Upper lobe of left lung (tissue), 6 donors: ENCODE data around the gene PRKCZ. TPM values are rescaled to one million over a fixed set of nuclear protein-coding genes. Genes with fewer than 3 reads are reported as not detected.

Source experiments
- ATAC-seq, 2 donors: fragments of 200-7000 bp; cut with Tn5 transposase; one replicate each; pipeline ENCODE4 v1.9.1; 2022; ENCODE audit warnings: mild to moderate bottlenecking in 2 of 2, moderate library complexity in 2 of 2; ENCODE audit not compliant: low FRiP score in 2 of 2
- DNase-seq, 2 donors: peaks; one replicate each; pipeline ENCODE4 v3.0.0-alpha.2; 2019 to 2020
- H3K27ac ChIP-seq, 4 donors: fragments of 200-600 bp; sonication (generic); one replicate each; pipeline ENCODE4 v1.5.1; 2016 to 2019
- H3K27me3 ChIP-seq, 4 donors: fragments of 200-600 bp; sonication (generic); one replicate each; pipeline ENCODE4 v1.5.1; 2017 to 2019
- H3K36me3 ChIP-seq, 4 donors: fragments of 200-600 bp; sonication (generic); one replicate each; pipeline ENCODE4 v1.5.1; 2016 to 2019
- H3K4me1 ChIP-seq, 4 donors: fragments of 200-600 bp; sonication (generic); one replicate each; pipeline ENCODE4 v1.5.1; 2018 to 2019
- H3K4me3 ChIP-seq, 4 donors: fragments of 200-600 bp; sonication (generic); one replicate each; pipeline ENCODE4 v1.5.1; 2017 to 2019; ENCODE audit warnings: mild to moderate bottlenecking in 2 of 4, moderate library complexity in 1 of 4
- H3K9me3 ChIP-seq, 4 donors: fragments of 200-600 bp; sonication (generic); one replicate each; pipeline ENCODE4 v1.5.1; 2018 to 2019
- EP300 ChIP-seq, 4 donors: sonication (generic); formaldehyde crosslinking; IDR thresholded peaks; one replicate each; pipeline ENCODE4 v1.5.1; 2017; ENCODE audit warnings: antibody characterized with exemption in 4 of 4, control low read depth in 2 of 4
- POLR2A ChIP-seq, 4 donors: fragments of 450-650 bp; IDR thresholded peaks; one replicate each; pipeline ENCODE4 v1.5.1; 2016 to 2017; ENCODE audit warnings: antibody characterized with exemption in 4 of 4, mild to moderate bottlenecking in 2 of 4
- POLR2AphosphoS5 ChIP-seq, 2 donors: sonication (generic); formaldehyde crosslinking; IDR thresholded peaks; one replicate each; pipeline ENCODE4 v1.5.1; 2017; ENCODE audit warnings: antibody characterized with exemption in 2 of 2
- WGBS, 2 donors: methylation state at CpG; one replicate each; pipeline ENCODE4 v1.1.5; 2017 to 2018; 5-methylcytosine and 5-hydroxymethylcytosine counted together
- total RNA-seq, 6 donors: library from RNA; depleted of rRNA in 4 of 6; stranded (reverse); fragments of >200 nt in 4 of 6; gene quantifications; one replicate each; pipeline versions ENCODE4 v1.1.0 to v1.2.1, GENCODE V29; 2016 to 2021
- TF ChIP-seq, protein P1 (sequence below), 6 experiments: fragments of 450-650 bp in 4 of 6; fragments of 200-600 bp in 2 of 6; sonication (generic) in 2 of 6; IDR thresholded peaks; one replicate each; pipeline ENCODE4 v1.5.1; 2016 to 2019; ENCODE audit warnings: antibody characterized with exemption in 6 of 6
- donor health status: DM: no; HTN: no; CAD: no; lungs with moderate emphysema.
- donor health status: DM: no; HTN: yes; CAD: no; lungs with severe emphysema.

PRKCZ gene
- total RNA-seq, 6 donors from 2014 or later = 107 to 169 (median 138) TPM

- DNase-seq (peak in 1 of 2 donors; percentile 86), ATAC-seq (no peak)
- Histone ChIP-seq H3K27me3 (no peaks in the 10 kb centered on the region), H3K27ac (peak overlapping the region; percentile 85 to 96 (median 94)), H3K9me3 (no peaks in the 10 kb centered on the region), H3K4me1 (peaks cover 46 to 68% (median 59%) of the 10 kb centered on the region in 4 donors), H3K4me3 (peak overlapping the region; percentile 2 to 79 (median 77)), H3K36me3 (no peaks in the 10 kb centered on the region)
- WGBS, 2 donors = 47 to 56% methylated on average over 18 to 25 of the region's 44 CpGs
- TF ChIP-seq EP300 (IDR thresholded peaks at IDR 0.05) = no peak
- TF ChIP-seq, protein P1, sequence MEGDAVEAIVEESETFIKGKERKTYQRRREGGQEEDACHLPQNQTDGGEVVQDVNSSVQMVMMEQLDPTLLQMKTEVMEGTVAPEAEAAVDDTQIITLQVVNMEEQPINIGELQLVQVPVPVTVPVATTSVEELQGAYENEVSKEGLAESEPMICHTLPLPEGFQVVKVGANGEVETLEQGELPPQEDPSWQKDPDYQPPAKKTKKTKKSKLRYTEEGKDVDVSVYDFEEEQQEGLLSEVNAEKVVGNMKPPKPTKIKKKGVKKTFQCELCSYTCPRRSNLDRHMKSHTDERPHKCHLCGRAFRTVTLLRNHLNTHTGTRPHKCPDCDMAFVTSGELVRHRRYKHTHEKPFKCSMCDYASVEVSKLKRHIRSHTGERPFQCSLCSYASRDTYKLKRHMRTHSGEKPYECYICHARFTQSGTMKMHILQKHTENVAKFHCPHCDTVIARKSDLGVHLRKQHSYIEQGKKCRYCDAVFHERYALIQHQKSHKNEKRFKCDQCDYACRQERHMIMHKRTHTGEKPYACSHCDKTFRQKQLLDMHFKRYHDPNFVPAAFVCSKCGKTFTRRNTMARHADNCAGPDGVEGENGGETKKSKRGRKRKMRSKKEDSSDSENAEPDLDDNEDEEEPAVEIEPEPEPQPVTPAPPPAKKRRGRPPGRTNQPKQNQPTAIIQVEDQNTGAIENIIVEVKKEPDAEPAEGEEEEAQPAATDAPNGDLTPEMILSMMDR (IDR thresholded peaks at IDR 0.05) = no peak
- TF ChIP-seq POLR2A (IDR thresholded peaks at IDR 0.05) = no peak
- TF ChIP-seq POLR2AphosphoS5 (IDR thresholded peaks at IDR 0.05) = no peak
Observed at GRCh38 chr1:2193514-2194281, 143.5 kb downstream of the PRKCZ start.

DNA sequence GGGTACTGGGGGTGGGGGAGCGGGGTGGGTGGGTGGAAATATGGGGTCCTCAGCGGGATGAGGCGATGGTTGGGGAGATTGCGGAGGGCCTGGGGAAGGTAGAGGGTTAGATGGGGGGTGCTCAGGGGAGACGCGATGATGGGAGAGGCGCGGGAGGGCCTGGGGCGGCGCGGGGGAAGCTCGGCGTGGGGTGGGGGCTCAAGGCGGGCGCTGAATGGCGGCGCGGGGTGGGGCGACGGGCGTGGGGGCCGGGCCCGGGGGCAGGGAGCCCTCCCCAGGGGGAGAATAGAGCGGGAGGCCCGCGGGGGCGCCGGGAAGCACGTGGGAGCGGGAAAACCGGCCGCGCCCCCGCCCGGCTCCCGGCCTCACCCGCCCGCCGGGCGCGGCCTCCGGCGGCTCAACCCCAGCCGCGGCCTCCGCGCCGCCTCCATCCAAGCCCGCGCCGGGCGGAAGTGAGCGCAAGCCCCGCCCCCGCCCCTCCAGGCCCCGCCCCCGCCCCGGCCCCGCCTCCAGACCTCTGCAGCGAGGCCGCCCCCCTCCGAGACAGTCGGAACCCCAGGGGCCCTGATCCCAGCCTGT, 144.2 kb downstream of the PRKCZ start, which contains the start of gene FAAP20:
FAAP20 (minus strand) TSS at position 454 of the 579 bp plus-strand sequence; CDS start at position 431, 23 bp downstream.
- ATAC-seq = peak; percentile 44 to 77
- Histone ChIP-seq H3K4me1 (peaks cover 48 to 69% (median 63%) of the 10 kb centered on the region in 4 donors), H3K4me3 (peak within 1 kb of the TSS; percentile 75 to 79 (median 77)), H3K36me3 (no peaks in the 10 kb centered on the region), H3K27ac (peak within 1 kb of the TSS; percentile 85 to 96 (median 94)), H3K9me3 (no peaks in the 10 kb centered on the region), H3K27me3 (no peaks in the 10 kb centered on the region)
- TF ChIP-seq POLR2AphosphoS5 (IDR thresholded peaks at IDR 0.05) (no peak), EP300 (IDR thresholded peaks at IDR 0.05) (no peak), POLR2A (IDR thresholded peaks at IDR 0.05) (peak in 1 of 4 donors; percentile 59)
- TF ChIP-seq, protein P1 (IDR thresholded peaks at IDR 0.05) = no peak
- DNase-seq = peak; percentile 69 to 94
- 17% methylated on average over 5 of the region's 63 CpGs; no CpG with 5 or more reads in 1 of the 2 donors for WGBS, 2 donors

DNA sequence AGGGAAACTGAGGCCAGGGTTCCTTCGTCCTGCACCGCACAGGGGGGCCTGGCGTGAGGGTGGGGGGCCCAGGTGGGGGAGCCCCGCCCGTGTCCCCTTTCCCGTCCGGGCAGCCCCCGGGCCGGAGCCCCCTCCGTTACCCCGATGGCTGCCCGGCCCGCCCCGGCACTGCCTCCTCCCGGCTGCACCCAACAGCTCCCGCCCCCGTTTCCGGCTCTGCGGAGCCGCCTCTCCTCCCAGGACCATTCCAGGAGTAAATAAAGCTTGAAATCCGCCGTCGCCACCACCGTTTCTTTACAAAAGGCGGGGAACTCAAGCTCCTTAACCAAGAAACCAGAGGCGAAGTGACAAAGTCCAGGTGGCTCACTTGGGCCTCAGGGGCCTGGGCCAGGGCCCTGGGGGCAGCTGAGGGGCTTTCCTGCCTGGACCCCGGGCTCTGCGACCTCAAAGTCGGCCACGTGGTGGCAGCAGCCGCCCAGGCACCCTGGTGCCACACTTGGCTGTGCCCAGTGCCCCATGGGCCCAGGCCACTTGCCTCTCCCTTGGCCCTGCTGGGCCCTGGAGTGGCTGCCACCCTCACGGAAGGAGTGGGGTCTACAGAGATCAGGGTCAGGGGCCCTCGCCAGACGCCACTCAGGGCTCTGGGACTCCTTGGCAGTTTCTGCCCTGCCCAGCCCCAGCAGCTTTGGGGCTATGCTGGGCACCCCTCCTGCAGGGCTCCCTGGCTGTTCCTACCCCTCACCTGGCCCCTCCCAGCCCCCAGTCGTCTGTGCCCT, 144.9 kb downstream of the PRKCZ start:
- WGBS, 2 donors = 0 to 1% methylated on average over 6 to 20 of the region's 35 CpGs
- Histone ChIP-seq H3K27ac (peak overlapping the region; percentile 85 to 96 (median 94)), H3K4me3 (peak overlapping the region; percentile 75 to 79 (median 77)), H3K9me3 (no peaks in the 10 kb centered on the region), H3K36me3 (no peaks in the 10 kb centered on the region), H3K4me1 (peaks cover 48 to 69% (median 66%) of the 10 kb centered on the region in 4 donors), H3K27me3 (no peaks in the 10 kb centered on the region)
- DNase-seq (peak; percentile 90 to 97), ATAC-seq (peak; percentile 86 to 88)
- peak in 1 of 2 donors; percentile 45 for TF ChIP-seq POLR2AphosphoS5 (IDR thresholded peaks at IDR 0.05)
- TF ChIP-seq, protein P1 (IDR thresholded peaks at IDR 0.05) = peak; percentile 91 to 99 (median 96)
- TF ChIP-seq EP300 (IDR thresholded peaks at IDR 0.05) = no peak
- peak in 1 of 4 donors; percentile 56 for TF ChIP-seq POLR2A (IDR thresholded peaks at IDR 0.05)

DNA sequence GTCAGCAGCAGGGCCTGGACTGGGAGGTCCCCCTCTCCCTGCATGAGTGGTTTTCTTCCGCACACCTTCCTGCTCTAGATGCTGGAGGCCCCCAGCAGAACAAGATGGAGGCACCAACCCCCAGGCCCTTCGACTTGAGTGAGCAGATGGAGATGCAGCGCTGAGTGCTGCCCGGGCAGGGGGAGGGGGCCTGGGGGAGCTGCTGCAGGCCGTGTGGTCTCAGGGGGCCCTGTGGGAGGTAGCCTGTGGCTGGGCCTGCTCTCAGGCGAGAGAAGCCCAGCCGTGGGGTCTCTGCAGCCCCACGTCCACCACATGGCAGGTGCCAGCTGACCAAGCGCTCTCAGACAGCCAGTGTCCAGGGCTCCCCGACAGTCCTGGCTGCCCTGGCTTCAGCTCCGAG, 145.6 kb downstream of the PRKCZ start:
- Histone ChIP-seq H3K4me3 (peak overlapping the region in 1 of 4 donors; percentile 77), H3K27ac (peak overlapping the region; percentile 85 to 96 (median 94)), H3K4me1 (peaks cover 47 to 69% (median 62%) of the 10 kb centered on the region in 4 donors), H3K27me3 (no peaks in the 10 kb centered on the region), H3K36me3 (no peaks in the 10 kb centered on the region), H3K9me3 (no peaks in the 10 kb centered on the region)
- DNase-seq = peak in 1 of 2 donors; percentile 46
- no peak for ATAC-seq
- 85 to 94% methylated on average over 3 to 4 of the region's 11 CpGs for WGBS, 2 donors
- TF ChIP-seq POLR2AphosphoS5 (IDR thresholded peaks at IDR 0.05) (no peak), POLR2A (IDR thresholded peaks at IDR 0.05) (no peak), EP300 (IDR thresholded peaks at IDR 0.05) (no peak)
- TF ChIP-seq, protein P1 (IDR thresholded peaks at IDR 0.05) = no peak
